ENCODE measurements around the gene NECAB2. TPM values are rescaled to one million over a fixed set of nuclear protein-coding genes. Genes with fewer than 3 reads are reported as not detected.

Gene NECAB2
- total RNA-seq, 1 donor from 2014 or later: 0.84 TPM

- no peak for ATAC-seq
- DNase-seq: no peak
- intact Hi-C loops (cut with micrococcal nuclease): no loop called here
These were observed 37.3 kb downstream of the NECAB2 start for GRCh38 chr16:84005391-84005790.

GRCh38 chr16:84007520-84007919, 39.5 kb downstream of the NECAB2 start:
- intact Hi-C loops (cut with micrococcal nuclease): no loop called here
- no peak for ATAC-seq
- no peak for DNase-seq

DNA sequence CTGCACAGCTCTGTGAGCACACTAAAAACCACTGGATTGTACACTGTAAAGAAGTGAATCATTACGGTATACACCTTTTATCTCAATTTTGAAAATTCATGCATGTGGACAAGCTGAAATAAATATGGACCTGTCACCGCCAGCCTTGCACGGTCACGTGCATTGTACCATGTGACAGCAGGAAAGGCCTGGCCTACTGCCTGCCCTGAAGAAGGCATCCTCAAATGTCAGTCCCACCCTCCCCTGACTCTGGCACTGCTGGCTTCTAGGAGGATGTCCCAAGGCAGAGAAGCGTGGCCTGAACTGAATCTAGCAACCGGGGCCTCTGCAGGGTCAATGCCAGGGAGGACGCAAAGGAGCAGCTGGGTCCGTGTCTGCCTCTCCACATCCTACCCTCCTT, 39.9 kb downstream of the NECAB2 start:
- ATAC-seq (peak; percentile 52), DNase-seq (no peak)
- intact Hi-C loops (cut with micrococcal nuclease): no loop called here

GRCh38 chr16:84009282-84009681, 41.2 kb downstream of the NECAB2 start:
- ATAC-seq (no peak), DNase-seq (no peak)
- intact Hi-C loops (cut with micrococcal nuclease): no loop called here

DNA sequence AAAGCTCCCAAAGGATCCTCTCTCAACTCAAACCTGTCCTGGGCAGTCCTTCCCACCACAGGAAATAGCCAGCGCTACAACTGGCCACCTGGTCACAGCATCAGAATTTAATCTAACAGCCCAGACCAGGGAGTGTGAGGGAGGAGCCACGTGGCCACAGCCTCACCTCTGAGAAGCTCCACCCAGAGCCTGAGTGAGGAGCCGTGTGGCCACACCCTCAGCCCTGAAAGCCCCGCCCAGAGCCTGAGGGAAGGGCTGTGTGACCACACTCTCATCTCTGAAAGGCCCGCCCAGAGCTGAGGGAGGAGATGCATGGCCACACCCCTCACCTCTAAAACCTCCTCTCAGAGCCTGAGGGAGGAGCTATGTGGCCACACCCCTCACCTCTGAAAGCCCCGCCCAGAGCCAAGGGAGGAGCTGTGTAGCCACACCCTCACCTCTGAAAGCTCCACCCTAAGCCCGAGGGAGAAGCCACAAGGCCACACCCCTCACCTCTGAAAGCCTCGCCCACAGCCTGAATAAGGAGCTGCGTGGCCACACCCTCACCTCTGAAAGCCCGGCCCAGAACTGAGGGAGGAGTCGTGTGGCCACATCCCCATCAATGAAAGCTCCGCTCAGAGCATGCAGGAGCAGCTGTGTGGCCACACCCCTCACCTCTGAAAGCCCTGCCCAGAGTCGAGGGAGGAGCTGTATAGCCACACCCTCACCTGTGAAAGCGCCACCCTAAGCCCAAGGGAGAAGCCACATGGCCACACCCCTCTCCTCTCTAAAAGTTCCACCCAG, 45.9 kb downstream of the NECAB2 start:
- DNase-seq: peak; percentile 44
- peak; percentile 75 for ATAC-seq
- intact Hi-C loops (cut with micrococcal nuclease): no loop called here

DNA sequence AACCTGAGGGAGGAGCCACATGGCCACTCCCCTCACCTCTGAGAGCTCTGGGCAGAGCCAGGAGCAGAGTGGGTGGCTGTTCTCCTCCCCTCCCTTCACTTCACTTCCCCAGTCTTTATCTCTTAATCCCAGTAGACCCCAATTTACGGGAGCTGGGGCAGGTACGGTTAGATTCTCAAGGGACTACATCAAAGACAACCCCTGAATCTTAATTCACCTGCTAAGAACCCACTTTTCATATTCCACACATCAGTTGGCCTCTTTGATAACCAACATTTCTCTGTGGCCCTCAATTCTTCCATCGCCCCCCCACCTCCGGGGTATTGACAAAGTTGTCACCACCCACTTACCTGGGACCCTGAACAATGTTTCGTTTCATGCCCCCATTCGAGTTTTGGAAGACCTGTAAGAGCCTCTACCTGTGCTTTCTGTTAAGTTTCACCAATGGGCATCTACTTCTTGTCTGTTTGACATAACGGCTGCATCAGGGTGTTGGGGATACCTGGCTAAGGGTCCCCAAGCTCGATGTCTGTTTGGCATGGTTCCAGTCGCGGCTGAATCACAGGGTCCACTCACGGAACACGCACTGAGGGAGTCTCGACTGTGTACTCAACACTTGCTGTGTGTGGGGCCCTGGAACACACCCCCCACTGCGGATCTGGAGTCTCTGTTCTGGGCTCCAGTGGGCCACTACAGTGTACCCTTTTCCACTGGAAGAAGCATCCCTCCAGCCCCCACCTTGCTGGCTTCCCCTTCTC, 46.7 kb downstream of the NECAB2 start:
- DNase-seq: no peak
- no peak for ATAC-seq
- intact Hi-C loops (cut with micrococcal nuclease): no loop called here

DNA sequence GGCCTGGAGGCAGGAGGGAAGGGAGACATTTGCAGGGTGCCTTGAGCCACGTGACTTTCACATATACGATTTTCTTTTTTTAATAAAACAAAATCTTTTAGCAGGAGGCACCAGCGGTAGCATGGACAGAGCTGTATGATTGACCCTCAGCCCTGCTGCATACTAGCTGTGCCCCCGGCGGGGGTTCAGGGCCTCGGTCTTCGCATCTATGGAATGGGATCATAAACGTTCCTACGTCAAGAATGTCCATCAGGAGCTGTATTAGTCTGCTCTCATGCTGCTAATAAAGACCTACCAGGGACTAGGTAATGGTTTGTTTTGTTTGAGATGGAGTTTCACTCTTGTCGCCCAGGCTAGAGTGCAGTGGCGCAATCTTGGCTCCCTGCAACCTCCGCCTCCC, 47.4 kb downstream of the NECAB2 start:
- ATAC-seq: no peak
- DNase-seq: no peak
- intact Hi-C loops (cut with micrococcal nuclease): no loop called here

- intact Hi-C loops (cut with micrococcal nuclease): no loop called here
- ATAC-seq (no peak), DNase-seq (no peak)
These were observed 48.4 kb downstream of the NECAB2 start for GRCh38 chr16:84016477-84016876.

DNA sequence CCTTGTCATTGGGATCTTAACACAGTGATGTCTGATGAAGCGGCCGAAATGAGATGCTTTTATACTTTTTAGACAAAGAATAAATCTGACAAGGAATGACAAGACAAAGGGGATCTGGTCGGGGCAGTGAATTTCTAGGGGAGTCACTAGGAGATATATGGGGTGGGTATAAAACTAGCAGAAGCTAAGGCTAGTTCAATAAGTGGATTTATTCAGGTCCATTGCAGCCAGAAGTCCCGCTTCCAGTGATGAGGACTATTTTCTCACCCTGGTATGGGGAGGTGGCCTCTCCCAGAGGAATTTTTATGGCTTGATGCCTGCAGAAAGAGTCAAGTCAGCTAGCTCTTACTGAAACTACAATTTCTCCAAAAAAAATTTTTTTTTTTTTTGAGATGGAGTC, 50.7 kb downstream of the NECAB2 start:
- intact Hi-C loops (cut with micrococcal nuclease): no loop called here
- no peak for DNase-seq

DNA sequence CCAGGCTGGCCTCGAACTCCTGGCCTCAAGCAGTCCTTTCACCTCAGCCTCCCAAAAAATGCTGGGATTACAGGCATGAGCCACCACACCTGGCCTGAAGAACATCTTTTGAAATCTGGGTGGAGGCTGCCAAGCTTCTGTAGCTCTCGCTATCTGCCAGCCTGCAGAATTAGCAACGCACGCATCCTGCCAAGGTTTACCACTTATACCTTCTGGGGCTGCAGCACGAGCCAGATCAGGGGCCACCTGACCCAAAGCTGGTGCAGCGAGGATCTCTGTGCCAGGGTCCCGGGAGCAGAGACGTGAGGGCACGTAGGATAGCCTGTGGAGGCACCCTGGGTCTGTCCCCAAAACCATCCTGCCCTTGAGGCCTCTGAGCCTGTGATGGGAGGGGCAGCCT, 52.3 kb downstream of the NECAB2 start:
- intact Hi-C loops (cut with micrococcal nuclease): no loop called here
- peak; percentile 68 for DNase-seq
- peak; percentile 93 for ATAC-seq

More for the DNA sequence above, 50.7 kb downstream of the NECAB2 start:
- no peak for ATAC-seq

DNA sequence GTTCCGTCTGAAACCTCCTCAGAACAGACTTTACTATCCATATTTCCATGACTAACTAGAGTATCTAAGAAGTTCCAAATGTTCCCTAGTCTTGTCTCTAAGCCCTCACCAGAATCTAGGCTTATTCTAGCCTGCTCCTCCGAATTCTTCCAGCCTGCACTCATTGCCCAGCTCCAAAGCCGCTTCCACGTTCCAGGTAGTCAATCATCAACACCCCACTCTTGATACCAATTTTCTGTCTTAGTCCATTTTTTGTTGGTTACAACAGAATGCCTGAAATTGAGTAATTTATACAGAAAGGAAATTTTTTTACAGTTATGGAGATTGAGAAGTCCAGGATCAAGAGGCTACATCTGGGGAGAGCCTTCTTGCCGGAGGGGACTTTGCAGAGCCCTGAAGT, 53.4 kb downstream of the NECAB2 start:
- no peak for ATAC-seq
- intact Hi-C loops (cut with micrococcal nuclease): no loop called here
- no peak for DNase-seq

DNA sequence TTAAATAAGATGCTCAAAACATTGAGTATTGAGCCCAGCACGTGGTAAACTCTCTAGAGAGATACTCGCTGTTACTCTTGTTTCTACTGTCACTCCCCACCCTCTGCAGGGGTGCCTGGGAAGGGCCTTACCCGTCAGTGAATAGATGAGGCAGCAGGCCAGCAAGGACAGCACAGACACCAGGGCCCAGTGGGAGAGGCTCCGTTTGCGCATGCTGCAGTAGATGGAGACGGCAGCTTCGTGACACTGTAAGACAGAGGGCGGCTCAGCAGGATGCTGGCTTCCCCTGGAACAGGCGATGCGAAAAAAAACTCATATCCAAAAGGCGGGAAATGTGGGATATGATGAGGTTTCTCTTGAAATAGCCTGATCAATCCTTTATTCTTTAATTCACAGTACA, 54.6 kb downstream of the NECAB2 start:
- ATAC-seq (no peak), DNase-seq (no peak)
- intact Hi-C loops (cut with micrococcal nuclease): no loop called here

DNA sequence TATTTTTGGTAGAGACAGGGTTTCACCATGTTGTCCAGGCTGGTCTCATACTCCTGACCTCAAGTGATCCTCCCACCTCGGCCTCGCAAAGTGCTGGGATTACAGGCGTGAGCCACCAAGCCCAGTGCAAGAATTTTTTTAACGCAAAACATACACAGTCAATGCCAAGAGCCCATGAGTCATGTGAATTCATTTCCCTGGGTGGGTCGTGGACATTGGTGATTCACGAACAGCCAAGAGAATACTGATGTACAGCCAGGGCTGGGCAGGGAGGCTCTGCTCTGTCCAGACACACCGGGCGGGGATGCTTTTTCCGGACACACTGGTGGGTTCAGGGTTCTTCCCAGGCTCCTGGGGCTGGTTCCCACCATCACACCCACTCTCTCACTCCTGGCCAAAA, 56.8 kb downstream of the NECAB2 start:
- ATAC-seq: no peak
- no peak for DNase-seq
- intact Hi-C loops (cut with micrococcal nuclease): no loop called here

DNA sequence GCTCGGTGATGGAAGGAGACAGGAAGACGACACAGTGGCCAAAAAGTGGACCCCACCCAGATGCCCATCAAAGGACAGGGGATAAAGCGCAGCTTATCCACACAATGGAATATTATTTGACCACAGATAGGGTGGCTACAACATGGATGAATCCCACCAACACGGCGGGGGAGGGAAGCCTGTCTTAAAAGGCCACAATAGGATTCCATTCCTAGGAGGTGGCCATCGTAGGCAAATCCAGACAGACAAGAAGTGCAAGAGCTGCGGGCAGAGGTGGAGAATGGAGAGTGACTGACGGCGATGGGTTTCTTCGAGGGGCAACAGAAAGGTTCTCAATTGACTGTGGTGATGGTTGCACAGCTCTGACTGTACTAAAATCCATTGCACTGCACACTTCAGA, 58.6 kb downstream of the NECAB2 start:
- intact Hi-C loops (cut with micrococcal nuclease): no loop called here
- DNase-seq (no peak), ATAC-seq (no peak)

GRCh38 chr16:84027625-84028024, 59.6 kb downstream of the NECAB2 start:
- intact Hi-C loops (cut with micrococcal nuclease): no loop called here
- no peak for ATAC-seq
- no peak for DNase-seq

- no peak for ATAC-seq
- intact Hi-C loops (cut with micrococcal nuclease): no loop called here
- no peak for DNase-seq
These were observed 61.4 kb downstream of the NECAB2 start for GRCh38 chr16:84029297-84030047.

GRCh38 chr16:84031556-84031955, 63.5 kb downstream of the NECAB2 start:
- ATAC-seq (no peak), DNase-seq (no peak)

DNA sequence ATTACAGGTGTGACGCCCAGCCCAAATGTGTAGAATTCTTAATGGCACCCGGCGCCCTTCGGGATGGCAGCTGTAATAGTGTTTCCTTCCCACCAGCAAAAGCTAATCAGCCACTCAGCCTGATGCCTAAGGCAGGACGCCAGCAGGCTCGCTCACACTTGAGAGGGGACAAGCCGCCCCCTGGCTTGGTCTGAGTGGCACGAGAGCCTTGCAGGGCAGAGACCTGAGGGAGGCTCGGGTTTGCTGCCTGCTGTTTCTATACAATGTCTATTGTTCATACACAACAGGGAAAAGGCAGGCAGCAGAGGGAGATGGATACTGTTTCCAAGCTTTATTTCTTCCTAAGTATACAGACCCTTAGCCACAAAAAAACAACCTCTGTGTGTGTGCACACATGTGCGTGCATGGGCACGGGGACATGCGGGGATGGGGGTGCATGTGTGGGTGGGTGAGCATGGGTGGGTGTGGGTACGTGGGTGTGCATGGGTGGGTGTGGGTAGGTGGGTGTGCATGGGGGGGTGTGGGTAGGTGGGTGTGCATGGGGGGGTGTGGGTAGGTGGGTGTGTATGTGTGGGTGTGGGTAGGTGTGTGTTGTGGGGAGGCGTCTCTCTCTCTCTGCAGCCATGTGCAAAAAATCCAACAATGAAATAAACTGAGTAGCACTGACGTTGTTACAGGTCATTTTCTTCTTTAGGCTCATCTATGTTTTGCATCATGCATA, 64.6 kb downstream of the NECAB2 start:
- peak; percentile 81 for DNase-seq
- intact Hi-C loops (cut with micrococcal nuclease): no loop called here
- peak; percentile 86 for ATAC-seq

More at GRCh38 chr16:84031556-84031955, 63.5 kb downstream of the NECAB2 start:
- intact Hi-C loops (cut with micrococcal nuclease): no loop called here

Data from left ventricle myocardium superior (tissue), 1 donor.